GM18873 (cell line): ENCODE measurements around the gene MCFD2.

ENCODE experiments used
- ATAC-seq: cut with Tn5 transposase; IDR thresholded peaks from one replicate; pipeline ENCODE4 v1.9.1; 2021; ENCODE audit warnings: mild to moderate bottlenecking, moderate library complexity, moderate number of reproducible peaks; ENCODE audit not compliant: unreplicated experiment, low FRiP score

MCFD2 gene

DNA sequence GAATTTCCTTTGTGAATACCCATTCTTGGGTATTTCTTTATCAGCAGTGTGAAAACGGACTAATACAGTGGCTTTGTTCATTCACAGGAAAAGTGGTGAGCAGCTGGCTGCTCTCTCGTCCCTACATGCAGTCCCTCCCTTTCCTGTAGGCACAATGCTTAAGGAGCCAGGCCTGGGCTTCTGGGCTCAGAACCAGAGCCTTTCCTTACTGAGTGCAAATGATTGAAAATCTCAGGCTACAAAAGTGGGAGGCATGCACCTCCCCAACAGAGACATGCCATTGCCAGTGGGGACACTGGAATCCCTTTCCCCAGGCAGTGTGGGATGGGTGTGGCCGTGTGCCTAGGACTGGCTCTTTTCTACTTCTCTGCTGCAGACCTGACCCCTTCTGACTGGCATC, 61.3 kb downstream of the MCFD2 start:
- ATAC-seq, result no peak

DNA sequence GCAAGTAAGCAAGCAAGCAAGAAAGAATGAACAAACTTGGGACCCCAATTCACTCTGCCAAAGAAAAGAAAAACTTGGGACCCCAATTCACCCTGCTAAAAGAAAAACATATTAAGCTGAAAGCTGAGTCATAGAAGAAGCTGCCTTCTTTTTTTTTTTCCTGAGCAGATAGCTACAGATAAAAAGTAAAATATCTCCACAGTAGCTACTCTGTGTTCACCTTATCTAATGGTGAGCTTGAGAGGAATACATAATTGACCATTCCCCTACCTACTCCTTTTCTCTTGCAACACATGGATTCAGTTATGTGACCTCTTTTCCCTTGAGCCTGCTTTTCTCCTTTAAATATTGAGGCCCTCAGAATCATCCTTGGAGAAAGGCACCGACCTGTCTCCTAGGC, 63.0 kb downstream of the MCFD2 start:
- ATAC-seq, result no peak

DNA sequence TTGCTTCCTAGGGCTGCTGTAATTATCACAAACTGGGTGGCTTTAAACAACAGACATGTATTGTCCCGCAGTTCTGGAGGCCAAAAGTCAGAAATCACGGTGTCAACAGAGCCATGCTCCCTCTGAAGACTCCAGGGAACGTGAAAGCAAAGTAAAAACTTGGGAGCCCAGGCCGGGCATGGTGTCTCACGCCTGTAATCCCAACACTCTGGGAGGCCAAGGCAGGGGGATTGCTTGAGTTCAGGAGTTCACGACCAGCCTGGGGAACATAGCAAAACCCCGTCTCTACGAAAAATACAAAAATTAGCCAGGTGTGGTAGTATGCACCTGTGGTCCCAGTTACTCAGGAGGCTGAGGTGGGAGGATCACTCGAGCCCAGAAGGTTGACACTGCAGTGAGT, 63.5 kb downstream of the MCFD2 start:
- ATAC-seq, result no peak
